Smooth muscle cell (in vitro differentiated cells): ENCODE results near the gene ATG9B. TPM values are rescaled to one million over a fixed set of nuclear protein-coding genes. Genes with fewer than 3 reads are reported as not detected.
A peak's percentile ranks its signal among the peaks of the same experiment; 100 is the strongest.

Experiments used
- DNase-seq: peaks from one replicate; lab custom pipeline; 2025; ENCODE audit not compliant: unreplicated experiment; lab: John Stamatoyannopoulos, UW
- H2AFZ ChIP-seq: fragments of 200-600 bp; sonication (generic); 2 replicates; pipeline ENCODE4 v1.6.0; 2016; ENCODE audit warnings: antibody characterized with exemption, low read depth, mild to moderate bottlenecking
- H3F3A ChIP-seq: fragments of 200-600 bp; sonication (generic); 2 replicates; pipeline ENCODE4 v1.6.0; 2017; ENCODE audit warnings: antibody characterized with exemption, low read depth
- H3K27ac ChIP-seq: fragments of 200-600 bp; sonication (generic); 2 replicates; pipeline ENCODE4 v1.5.1; 2016; ENCODE audit warnings: low read depth, mild to moderate bottlenecking
- H3K27me3 ChIP-seq: fragments of 200-600 bp; sonication (generic); 2 replicates; pipeline ENCODE4 v1.6.1; 2016; ENCODE audit warnings: low read depth, mild to moderate bottlenecking
- H3K36me3 ChIP-seq: fragments of 200-600 bp; sonication (generic); 2 replicates; pipeline ENCODE4 v1.5.1; 2016; ENCODE audit warnings: low read depth
- H3K4me1 ChIP-seq: fragments of 200-600 bp; sonication (generic); 2 replicates; pipeline ENCODE4 v1.5.1; 2016; ENCODE audit warnings: low read depth
- H3K4me2 ChIP-seq: fragments of 200-600 bp; sonication (generic); 2 replicates; pipeline ENCODE4 v1.6.0; 2016; ENCODE audit warnings: mild to moderate bottlenecking
- H3K4me3 ChIP-seq: fragments of 200-600 bp; sonication (generic); 2 replicates; pipeline ENCODE4 v1.5.1; 2016; ENCODE audit warnings: mild to moderate bottlenecking
- H3K79me2 ChIP-seq: fragments of 200-600 bp; sonication (generic); 2 replicates; pipeline ENCODE4 v1.6.0; 2016; ENCODE audit warnings: low read depth, mild to moderate bottlenecking
- H3K9ac ChIP-seq: fragments of 200-600 bp; sonication (generic); 2 replicates; pipeline ENCODE4 v1.6.0; 2016; ENCODE audit warnings: low read depth
- H3K9me3 ChIP-seq: fragments of 200-600 bp; sonication (generic); replicated peaks from 2 replicates; pipeline ENCODE4 v1.5.1; 2016; ENCODE audit warnings: low read depth
- H4K20me1 ChIP-seq: fragments of 200-600 bp; sonication (generic); 2 replicates; pipeline ENCODE4 v1.6.0; 2016; ENCODE audit warnings: low read depth
- CTCF ChIP-seq: fragments of 200-600 bp; sonication (generic); IDR thresholded peaks from 2 replicates; pipeline ENCODE4 v1.5.1; 2017; ENCODE audit warnings: borderline replicate concordance, mild to moderate bottlenecking, antibody characterized with exemption; ENCODE audit not compliant: insufficient read depth, poor library complexity, severe bottlenecking
- WGBS: methylation state at CpG from one replicate; pipeline ENCODE4 v1.1.7; 2016; ENCODE audit warnings: low lambda C conversion rate; 5-methylcytosine and 5-hydroxymethylcytosine counted together
- polyA plus RNA-seq: library from polyadenylated mRNA; unstranded; fragments of >200 nt; fragmentation: Nextera tagmentation; extraction: Ambion mirVana; gene quantifications from 2 replicates; pipeline ENCODE4 v1.2.1, GENCODE V29; 2016
- total RNA-seq: library from RNA; depleted of rRNA; stranded (reverse); fragments of >200 nt; gene quantifications from 2 replicates; pipeline ENCODE4 v1.2.3, GENCODE V29; 2014

Gene ATG9B
- total and polyA plus RNA-seq, 2 experiments from 2014 or later, result 2.6 to 6.5 TPM

- Histone ChIP-seq H3K9ac (no peak overlapping the region), H3K27ac (no peak overlapping the region), H3K27me3 (no peaks in the 10 kb centered on the region), H3K4me2 (no peak overlapping the region), H3K79me2 (no peaks in the 10 kb centered on the region), H2AFZ (no peak overlapping the region), H3K9me3 (no peaks in the 10 kb centered on the region), H4K20me1 (no peaks in the 10 kb centered on the region), H3K4me1 (peaks cover 6% of the 10 kb centered on the region), H3F3A (peaks cover 5% of the 10 kb centered on the region), H3K36me3 (no peaks in the 10 kb centered on the region), H3K4me3 (no peak overlapping the region)
- no peak for TF ChIP-seq CTCF
- no peak for DNase-seq
- 53% methylated on average over 7 of the region's 7 CpGs for WGBS
Observed at GRCh38 chr7:150989456-150989855, 34.8 kb downstream of the ATG9B start.

- Histone ChIP-seq H3K4me3 (peak overlapping the region; percentile 25), H3K27ac (no peak overlapping the region), H3K4me2 (peak overlapping the region; percentile 79), H3K9me3 (no peaks in the 10 kb centered on the region), H3K4me1 (peaks cover under 1% of the 10 kb centered on the region), H3K36me3 (no peaks in the 10 kb centered on the region), H3F3A (peaks cover 5% of the 10 kb centered on the region), H3K9ac (no peak overlapping the region), H3K27me3 (no peaks in the 10 kb centered on the region), H4K20me1 (no peaks in the 10 kb centered on the region), H2AFZ (peak overlapping the region; percentile 39), H3K79me2 (no peaks in the 10 kb centered on the region)
- peak; percentile 78 for DNase-seq
- peak; percentile 96 for TF ChIP-seq CTCF
- 36% methylated on average over 23 of the region's 31 CpGs for WGBS
Observed at GRCh38 chr7:150988230-150989226, 35.8 kb downstream of the ATG9B start.

- Histone ChIP-seq H3K27ac (no peak overlapping the region), H3K9me3 (no peaks in the 10 kb centered on the region), H3K4me1 (no peaks in the 10 kb centered on the region), H3K79me2 (no peaks in the 10 kb centered on the region), H3K4me3 (no peak overlapping the region), H3K36me3 (no peaks in the 10 kb centered on the region), H3F3A (peaks cover 5% of the 10 kb centered on the region), H2AFZ (no peak overlapping the region), H4K20me1 (no peaks in the 10 kb centered on the region), H3K27me3 (peaks cover 1% of the 10 kb centered on the region), H3K4me2 (no peak overlapping the region), H3K9ac (no peak overlapping the region)
- no peak for TF ChIP-seq CTCF
- WGBS, result 77% methylated on average over 5 of the region's 5 CpGs
- DNase-seq, result no peak
Observed at GRCh38 chr7:150986556-150986955, 37.7 kb downstream of the ATG9B start.

- 25% methylated on average over 16 of the region's 16 CpGs for WGBS
- DNase-seq, result no peak
Observed at GRCh38 chr7:150986099-150986512, 38.2 kb downstream of the ATG9B start.

More at GRCh38 chr7:150986099-150986512, 38.2 kb downstream of the ATG9B start:
- Histone ChIP-seq H3K9ac (no peak overlapping the region), H3K4me1 (no peaks in the 10 kb centered on the region), H3F3A (peaks cover 5% of the 10 kb centered on the region), H3K4me2 (no peak overlapping the region), H4K20me1 (no peaks in the 10 kb centered on the region), H3K4me3 (no peak overlapping the region), H2AFZ (no peak overlapping the region), H3K27ac (no peak overlapping the region), H3K79me2 (no peaks in the 10 kb centered on the region), H3K36me3 (no peaks in the 10 kb centered on the region), H3K27me3 (peaks cover 6% of the 10 kb centered on the region), H3K9me3 (no peaks in the 10 kb centered on the region)
- peak; percentile 61 for TF ChIP-seq CTCF
